OCI-LY7 (cell line): ENCODE data around the gene CGA.

ENCODE experiments used
- CTCF ChIP-seq: fragments of 200-600 bp; sonication (generic); conservative IDR thresholded peaks from 2 replicates; pipeline ENCODE4 v1.5.1; 2014; ENCODE audit warnings: mild to moderate bottlenecking, antibody characterized with exemption, low read length, moderate library complexity, mixed read lengths
- EZH2phosphoT487 ChIP-seq: fragments of 200-600 bp; sonication (generic); IDR thresholded peaks from 2 replicates; pipeline ENCODE4 v1.6.1; 2018; ENCODE audit warnings: low read depth, borderline replicate concordance, mild to moderate bottlenecking, mixed run types, antibody characterized with exemption, low read length, moderate library complexity, mixed read lengths

GRCh38 chr6:87093199-87093598, 1.7 kb downstream of the CGA start:
- TF ChIP-seq CTCF: no peak
- no peak for TF ChIP-seq EZH2phosphoT487
